ENCODE results near the gene MVP. TPM values are rescaled to one million over a fixed set of nuclear protein-coding genes. Genes with fewer than 3 reads are reported as not detected.
"Not testable (repeated sequence)": the region's sequence is repeated elsewhere in the genome, so short reads cannot be mapped to it uniquely, and the experiment has no call there.

The MVP gene
- total RNA-seq, 4 donors from 2014 or later, result 113 to 247 (median 177) TPM

DNA sequence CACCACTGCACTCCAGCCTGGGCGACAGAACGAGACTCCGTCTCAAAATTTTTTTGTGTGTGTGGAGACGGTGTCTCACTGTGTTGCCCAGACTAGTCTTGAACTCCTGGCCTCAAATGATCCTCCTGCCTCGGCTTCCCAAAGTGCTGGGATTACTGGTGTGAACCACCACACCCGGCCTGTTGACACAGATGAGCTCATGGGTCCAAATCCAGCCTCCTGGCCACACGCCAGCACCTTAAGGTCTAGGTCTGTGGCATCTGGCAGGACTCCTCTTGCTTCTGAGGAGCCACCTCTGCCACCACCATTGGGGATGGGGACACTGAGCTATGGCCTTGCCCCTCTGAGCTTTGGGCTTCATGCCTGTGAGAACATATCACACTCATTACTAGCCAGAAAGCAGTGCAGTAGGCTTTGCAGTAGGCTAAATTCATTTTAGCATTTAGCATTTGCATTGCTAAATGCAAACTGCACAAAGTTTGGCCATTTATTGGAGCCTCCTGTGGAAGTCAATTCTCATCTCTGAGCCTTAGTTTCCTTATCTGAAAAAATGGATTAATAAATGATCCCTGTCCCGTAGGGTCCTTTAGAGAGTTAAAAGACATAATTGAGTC, 48.2 kb downstream of the MVP start:
- H3K36me3 ChIP-seq, result no peaks in the 10 kb centered on the region
- H3K4me1 ChIP-seq, result peaks cover 0 to 4% (median 0%) of the 10 kb centered on the region in 4 donors
- no peaks in the 10 kb centered on the region for H3K27me3 ChIP-seq
- no peak overlapping the region for H3K27ac ChIP-seq
- H3K4me3 ChIP-seq, result no peak overlapping the region
- TF ChIP-seq, protein P1, sequence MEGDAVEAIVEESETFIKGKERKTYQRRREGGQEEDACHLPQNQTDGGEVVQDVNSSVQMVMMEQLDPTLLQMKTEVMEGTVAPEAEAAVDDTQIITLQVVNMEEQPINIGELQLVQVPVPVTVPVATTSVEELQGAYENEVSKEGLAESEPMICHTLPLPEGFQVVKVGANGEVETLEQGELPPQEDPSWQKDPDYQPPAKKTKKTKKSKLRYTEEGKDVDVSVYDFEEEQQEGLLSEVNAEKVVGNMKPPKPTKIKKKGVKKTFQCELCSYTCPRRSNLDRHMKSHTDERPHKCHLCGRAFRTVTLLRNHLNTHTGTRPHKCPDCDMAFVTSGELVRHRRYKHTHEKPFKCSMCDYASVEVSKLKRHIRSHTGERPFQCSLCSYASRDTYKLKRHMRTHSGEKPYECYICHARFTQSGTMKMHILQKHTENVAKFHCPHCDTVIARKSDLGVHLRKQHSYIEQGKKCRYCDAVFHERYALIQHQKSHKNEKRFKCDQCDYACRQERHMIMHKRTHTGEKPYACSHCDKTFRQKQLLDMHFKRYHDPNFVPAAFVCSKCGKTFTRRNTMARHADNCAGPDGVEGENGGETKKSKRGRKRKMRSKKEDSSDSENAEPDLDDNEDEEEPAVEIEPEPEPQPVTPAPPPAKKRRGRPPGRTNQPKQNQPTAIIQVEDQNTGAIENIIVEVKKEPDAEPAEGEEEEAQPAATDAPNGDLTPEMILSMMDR (IDR thresholded peaks at IDR 0.05), result no peak
- no peak for TF ChIP-seq EP300 (IDR thresholded peaks at IDR 0.05)
- TF ChIP-seq POLR2A (IDR thresholded peaks at IDR 0.05), result no peak
- DNase-seq (ENCODE audit: low spot score in 2 of 2), result no peak
- 79 to 82% methylated on average over 6 to 8 of the region's 8 CpGs for WGBS, 2 donors
- H3K9me3 ChIP-seq, result no peaks in the 10 kb centered on the region

GRCh38 chr16:29869067-29869466, 48.8 kb downstream of the MVP start:
- not testable (repeated sequence) for DNase-seq (ENCODE audit: low spot score in 2 of 2); H3K27me3 ChIP-seq; H3K9me3 ChIP-seq; H3K4me3 ChIP-seq; H3K36me3 ChIP-seq; H3K27ac ChIP-seq; H3K4me1 ChIP-seq
- 82 to 87% methylated on average over 8 of the region's 8 CpGs for WGBS, 2 donors

DNA sequence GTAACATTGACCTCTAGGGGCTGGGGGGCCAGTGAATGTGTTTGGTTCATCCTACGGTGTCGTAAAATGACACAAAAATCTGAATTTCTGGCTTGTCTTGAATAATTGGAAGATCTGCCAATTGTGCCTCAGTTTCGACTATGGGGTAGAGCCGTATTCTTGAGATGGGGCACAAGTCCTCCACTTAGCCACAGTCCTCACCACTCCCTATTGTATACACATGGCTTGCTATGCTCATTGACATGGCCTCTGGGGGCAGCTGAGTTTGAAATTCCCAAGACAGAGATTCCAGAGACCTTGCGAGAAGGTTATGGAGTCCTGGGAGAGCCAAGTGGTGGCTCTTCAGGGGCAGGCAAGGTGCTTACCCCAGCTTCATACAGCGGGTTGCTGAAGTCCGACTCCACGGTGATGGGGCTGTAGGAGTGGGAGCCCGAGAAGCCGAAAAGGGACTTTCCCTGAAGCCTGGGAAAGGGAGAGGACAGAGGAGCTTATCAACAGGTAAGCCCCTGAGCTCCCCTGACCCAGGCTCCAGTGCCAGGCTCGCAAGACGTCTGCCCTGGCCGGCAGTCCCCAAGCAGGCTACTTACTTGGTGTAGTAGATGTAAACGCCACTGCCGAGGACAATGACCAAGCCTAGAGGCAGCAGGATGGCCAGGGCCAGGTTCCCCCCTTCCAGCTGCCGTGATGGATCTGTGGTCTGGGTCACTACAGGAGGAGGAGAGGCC, 51.7 kb downstream of the MVP start:
- TF ChIP-seq, protein P1 (IDR thresholded peaks at IDR 0.05), result no peak
- no peaks in the 10 kb centered on the region for H3K36me3 ChIP-seq
- H3K4me3 ChIP-seq, result no peak overlapping the region
- H3K27me3 ChIP-seq, result peaks cover 0 to 25% of the 10 kb centered on the region in 2 donors
- WGBS, 2 donors, result 91 to 93% methylated on average over 14 to 16 of the region's 16 CpGs
- H3K27ac ChIP-seq, result no peak overlapping the region
- no peaks in the 10 kb centered on the region for H3K9me3 ChIP-seq
- H3K4me1 ChIP-seq, result peaks cover 0 to 9% (median 3%) of the 10 kb centered on the region in 4 donors
- DNase-seq (ENCODE audit: low spot score in 2 of 2), result no peak

- no peak overlapping the region for H3K27ac ChIP-seq
- 77 to 88% methylated on average over 19 to 21 of the region's 26 CpGs for WGBS, 2 donors
- H3K27me3 ChIP-seq, result peaks cover 3 to 38% of the 10 kb centered on the region in 2 donors
- no peaks in the 10 kb centered on the region for H3K36me3 ChIP-seq
- no peaks in the 10 kb centered on the region for H3K9me3 ChIP-seq
- no peak overlapping the region for H3K4me3 ChIP-seq
- peaks cover 0 to 14% (median 3%) of the 10 kb centered on the region in 4 donors for H3K4me1 ChIP-seq
- TF ChIP-seq POLR2A (IDR thresholded peaks at IDR 0.05), result no peak
- TF ChIP-seq, protein P1 (IDR thresholded peaks at IDR 0.05), result no peak
- no peak for DNase-seq (ENCODE audit: low spot score in 2 of 2)
These were observed 53.1 kb downstream of the MVP start for GRCh38 chr16:29873319-29873718.

DNA sequence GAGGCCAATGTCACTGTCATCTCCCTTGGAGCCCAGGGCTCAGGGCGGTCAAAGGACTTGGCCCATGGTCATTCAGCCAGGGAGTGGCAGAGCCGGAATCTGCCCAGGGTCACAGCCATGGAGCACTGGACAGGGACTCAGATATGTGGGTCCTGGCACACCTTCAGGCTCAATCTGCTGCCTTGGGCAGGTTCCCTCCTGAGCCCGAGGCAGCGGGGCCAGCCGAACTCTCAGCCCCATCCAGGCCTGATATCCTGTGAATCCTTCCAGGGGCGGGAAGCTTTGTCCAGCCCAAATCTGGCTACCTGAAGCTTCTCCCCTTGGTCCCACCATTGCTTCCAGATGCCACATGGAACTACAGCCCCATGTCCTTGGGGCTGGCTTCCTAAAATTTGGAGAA, 54.9 kb downstream of the MVP start:
- Histone ChIP-seq H3K36me3 (no peaks in the 10 kb centered on the region), H3K27ac (no peak overlapping the region), H3K4me3 (no peak overlapping the region), H3K27me3 (peaks cover 3 to 57% of the 10 kb centered on the region in 2 donors), H3K9me3 (no peaks in the 10 kb centered on the region), H3K4me1 (peaks cover 0 to 14% (median 3%) of the 10 kb centered on the region in 4 donors)
- WGBS, 2 donors, result 88 to 90% methylated on average over 5 to 6 of the region's 6 CpGs
- TF ChIP-seq, protein P1 (IDR thresholded peaks at IDR 0.05), result no peak
- TF ChIP-seq POLR2A (IDR thresholded peaks at IDR 0.05), result no peak
- TF ChIP-seq EP300 (IDR thresholded peaks at IDR 0.05), result no peak
- no peak for DNase-seq (ENCODE audit: low spot score in 2 of 2)

All from tibial nerve (tissue), 4 donors.